GM13976 (cell line): ENCODE measurements around the gene ARL10.

Experiments used
- DNase-seq: peaks from one replicate; pipeline ENCODE4 v3.0.0; 2012; ENCODE audit warnings: low spot score
- CTCF ChIP-seq: IDR thresholded peaks from 2 replicates; pipeline ENCODE4 v1.5.1; 2012; ENCODE audit warnings: borderline replicate concordance, mild to moderate bottlenecking; ENCODE audit not compliant: insufficient read depth; ENCODE audit errors: extremely low read depth, missing control alignments, control extremely low read depth
- in situ Hi-C: fragments of 300-500 bp; cut with MboI; formaldehyde crosslinking; loops from one replicate; pipeline ENCODE4 v1.12.0; 2022; ENCODE audit warnings: low sequenced_read_pairs, mixed read lengths, inconsistent platforms; ENCODE audit not compliant: unreplicated experiment

Gene ARL10

DNA sequence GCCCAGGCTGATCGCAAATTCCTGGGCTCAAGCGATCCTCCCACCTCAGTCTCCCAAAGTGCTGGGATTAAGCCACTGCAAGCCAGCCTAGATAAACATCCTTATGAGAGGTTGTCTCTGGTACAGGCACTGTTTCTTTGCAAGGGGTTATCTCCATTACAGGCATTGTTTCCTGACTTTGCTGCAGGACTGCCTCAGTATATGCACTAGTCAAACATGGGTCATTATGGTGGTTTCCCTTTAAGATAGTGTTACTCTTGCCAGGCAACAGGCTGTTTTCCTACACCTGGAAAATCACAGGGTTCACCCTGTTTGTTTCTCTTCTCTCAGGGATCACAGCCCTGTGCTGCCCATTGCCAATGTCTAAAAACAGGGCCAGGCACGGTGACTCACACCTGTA, 58.9 kb downstream of the ARL10 start:
- in situ Hi-C loops = loop anchor here (25.0 kb wide), 1 partner anchor 163 kb away; no protein-coding TSS in a partner anchor
- no peak for DNase-seq
- no peak for TF ChIP-seq CTCF

- in situ Hi-C loops = no loop called here
- TF ChIP-seq CTCF = no peak
- no peak for DNase-seq
Observed at GRCh38 chr5:176425138-176425537, 59.9 kb downstream of the ARL10 start.

- DNase-seq = no peak
- in situ Hi-C loops = no loop called here
- TF ChIP-seq CTCF = no peak
Observed at GRCh38 chr5:176425791-176426190, 60.5 kb downstream of the ARL10 start.

DNA sequence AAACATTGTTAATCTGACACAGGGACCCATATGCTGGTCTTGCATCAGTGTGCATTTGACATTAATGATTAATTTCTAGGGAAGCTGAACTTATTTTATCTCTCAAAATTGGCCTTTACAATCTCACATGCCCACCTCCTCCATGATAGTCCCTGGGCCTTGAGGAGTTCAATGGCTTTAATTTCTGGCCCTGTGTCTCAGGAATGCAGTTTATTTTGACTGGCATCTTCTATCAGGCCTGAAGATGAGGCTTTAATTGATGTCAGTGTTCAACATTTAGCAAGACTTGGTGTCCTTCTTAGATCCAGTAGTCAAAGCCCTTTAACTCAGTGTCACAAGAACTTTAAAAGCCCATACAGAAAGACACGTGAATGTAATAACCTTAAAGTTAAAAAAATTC, 61.6 kb downstream of the ARL10 start:
- in situ Hi-C loops = no loop called here
- DNase-seq = no peak
- no peak for TF ChIP-seq CTCF

- no peak for TF ChIP-seq CTCF
- in situ Hi-C loops = no loop called here
- no peak for DNase-seq
Observed at GRCh38 chr5:176427971-176428370, 62.7 kb downstream of the ARL10 start.

- DNase-seq = no peak
- in situ Hi-C loops = no loop called here
- no peak for TF ChIP-seq CTCF
Observed at GRCh38 chr5:176429972-176430371, 64.7 kb downstream of the ARL10 start.
